ENCODE results near the gene MECP2. TPM values are rescaled to one million over a fixed set of nuclear protein-coding genes. Genes with fewer than 3 reads are reported as not detected.
A peak's percentile ranks its signal among the peaks of the same experiment; 100 is the strongest.

Gene MECP2
- total RNA-seq, 1 experiment from 2014 or later = 88.9 TPM

DNA sequence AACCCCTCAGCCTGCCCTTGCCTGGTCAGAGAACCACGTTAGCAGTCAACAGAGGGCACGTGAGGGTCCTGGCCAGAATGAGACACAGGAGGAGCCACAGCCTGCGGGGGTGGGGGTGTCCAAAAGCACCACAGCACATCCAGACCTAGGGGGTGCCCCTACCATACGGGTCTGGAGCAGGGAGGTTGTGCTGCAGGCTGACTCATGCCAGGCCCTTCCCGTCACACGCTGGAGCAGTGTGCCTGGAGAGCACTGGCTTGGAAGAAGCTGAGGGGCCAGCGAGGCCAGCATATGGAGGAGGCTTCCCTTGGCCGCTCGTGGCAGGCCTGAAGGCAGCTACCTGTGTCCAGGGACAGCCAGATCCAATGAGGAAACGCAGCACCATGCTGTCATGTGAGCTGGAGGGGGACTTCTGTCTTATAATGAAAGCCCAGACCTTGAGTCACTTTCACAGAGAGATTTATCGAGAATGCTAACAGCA, 76.3 kb downstream of the MECP2 start:
- Histone ChIP-seq H3K9me3 (ENCODE audit: control insufficient read depth, insufficient read depth, low read depth, low read length) (no peaks in the 10 kb centered on the region), H3K4me1 (ENCODE audit: control insufficient read depth, insufficient read depth, low read length) (peaks cover 46% of the 10 kb centered on the region), H3K27ac (ENCODE audit: low read length) (peak overlapping the region; percentile 94), H3K36me3 (ENCODE audit: control insufficient read depth, insufficient read depth, low read length) (no peaks in the 10 kb centered on the region), H3K4me3 (ENCODE audit: low read depth in 2 of 2, low read length in 2 of 2) (no peak overlapping the region), H3K27me3 (ENCODE audit: control insufficient read depth, insufficient read depth, low read length) (no peaks in the 10 kb centered on the region)
- DNase-seq (ENCODE audit: low read depth, low spot score) = no peak
- ChIA-PET POLR2A (interaction anchor here (0.5 kb wide), 1 partner anchor 96 kb away, joined by 3 read pairs; no protein-coding TSS in a partner anchor), CTCF (no interaction called here)
- no TSS peak for BruUV-seq (replicated peaks)
- in situ Hi-C loops (cut with HindIII; ENCODE audit: low pct_unique_long_range_greater_than_20kb, low sequenced_read_pairs) (no loop called here), intact Hi-C loops (cut with micrococcal nuclease; ENCODE audit: unreplicated experiment) (no loop called here)
- peak; percentile 33 for ATAC-seq
- TF ChIP-seq, protein P1, sequence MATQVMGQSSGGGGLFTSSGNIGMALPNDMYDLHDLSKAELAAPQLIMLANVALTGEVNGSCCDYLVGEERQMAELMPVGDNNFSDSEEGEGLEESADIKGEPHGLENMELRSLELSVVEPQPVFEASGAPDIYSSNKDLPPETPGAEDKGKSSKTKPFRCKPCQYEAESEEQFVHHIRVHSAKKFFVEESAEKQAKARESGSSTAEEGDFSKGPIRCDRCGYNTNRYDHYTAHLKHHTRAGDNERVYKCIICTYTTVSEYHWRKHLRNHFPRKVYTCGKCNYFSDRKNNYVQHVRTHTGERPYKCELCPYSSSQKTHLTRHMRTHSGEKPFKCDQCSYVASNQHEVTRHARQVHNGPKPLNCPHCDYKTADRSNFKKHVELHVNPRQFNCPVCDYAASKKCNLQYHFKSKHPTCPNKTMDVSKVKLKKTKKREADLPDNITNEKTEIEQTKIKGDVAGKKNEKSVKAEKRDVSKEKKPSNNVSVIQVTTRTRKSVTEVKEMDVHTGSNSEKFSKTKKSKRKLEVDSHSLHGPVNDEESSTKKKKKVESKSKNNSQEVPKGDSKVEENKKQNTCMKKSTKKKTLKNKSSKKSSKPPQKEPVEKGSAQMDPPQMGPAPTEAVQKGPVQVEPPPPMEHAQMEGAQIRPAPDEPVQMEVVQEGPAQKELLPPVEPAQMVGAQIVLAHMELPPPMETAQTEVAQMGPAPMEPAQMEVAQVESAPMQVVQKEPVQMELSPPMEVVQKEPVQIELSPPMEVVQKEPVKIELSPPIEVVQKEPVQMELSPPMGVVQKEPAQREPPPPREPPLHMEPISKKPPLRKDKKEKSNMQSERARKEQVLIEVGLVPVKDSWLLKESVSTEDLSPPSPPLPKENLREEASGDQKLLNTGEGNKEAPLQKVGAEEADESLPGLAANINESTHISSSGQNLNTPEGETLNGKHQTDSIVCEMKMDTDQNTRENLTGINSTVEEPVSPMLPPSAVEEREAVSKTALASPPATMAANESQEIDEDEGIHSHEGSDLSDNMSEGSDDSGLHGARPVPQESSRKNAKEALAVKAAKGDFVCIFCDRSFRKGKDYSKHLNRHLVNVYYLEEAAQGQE (IDR thresholded peaks at IDR 0.05; ENCODE audit: insufficient read depth in 1 of 2, low read depth in 2 of 2, low read length in 1 of 2) = no peak
- TF ChIP-seq TCF7L2 (IDR thresholded peaks at IDR 0.05; ENCODE audit: low read depth, low read length) = no peak
- TF ChIP-seq, protein P2, sequence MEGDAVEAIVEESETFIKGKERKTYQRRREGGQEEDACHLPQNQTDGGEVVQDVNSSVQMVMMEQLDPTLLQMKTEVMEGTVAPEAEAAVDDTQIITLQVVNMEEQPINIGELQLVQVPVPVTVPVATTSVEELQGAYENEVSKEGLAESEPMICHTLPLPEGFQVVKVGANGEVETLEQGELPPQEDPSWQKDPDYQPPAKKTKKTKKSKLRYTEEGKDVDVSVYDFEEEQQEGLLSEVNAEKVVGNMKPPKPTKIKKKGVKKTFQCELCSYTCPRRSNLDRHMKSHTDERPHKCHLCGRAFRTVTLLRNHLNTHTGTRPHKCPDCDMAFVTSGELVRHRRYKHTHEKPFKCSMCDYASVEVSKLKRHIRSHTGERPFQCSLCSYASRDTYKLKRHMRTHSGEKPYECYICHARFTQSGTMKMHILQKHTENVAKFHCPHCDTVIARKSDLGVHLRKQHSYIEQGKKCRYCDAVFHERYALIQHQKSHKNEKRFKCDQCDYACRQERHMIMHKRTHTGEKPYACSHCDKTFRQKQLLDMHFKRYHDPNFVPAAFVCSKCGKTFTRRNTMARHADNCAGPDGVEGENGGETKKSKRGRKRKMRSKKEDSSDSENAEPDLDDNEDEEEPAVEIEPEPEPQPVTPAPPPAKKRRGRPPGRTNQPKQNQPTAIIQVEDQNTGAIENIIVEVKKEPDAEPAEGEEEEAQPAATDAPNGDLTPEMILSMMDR (IDR thresholded peaks at IDR 0.05) = no peak
- no peak for TF ChIP-seq SIN3A (IDR thresholded peaks at IDR 0.05; ENCODE audit: borderline replicate concordance, insufficient read depth, low read depth, low read length)
- no peak for TF ChIP-seq POLR2AphosphoS5 (IDR thresholded peaks at IDR 0.05; ENCODE audit: low read depth, low read length)

DNA sequence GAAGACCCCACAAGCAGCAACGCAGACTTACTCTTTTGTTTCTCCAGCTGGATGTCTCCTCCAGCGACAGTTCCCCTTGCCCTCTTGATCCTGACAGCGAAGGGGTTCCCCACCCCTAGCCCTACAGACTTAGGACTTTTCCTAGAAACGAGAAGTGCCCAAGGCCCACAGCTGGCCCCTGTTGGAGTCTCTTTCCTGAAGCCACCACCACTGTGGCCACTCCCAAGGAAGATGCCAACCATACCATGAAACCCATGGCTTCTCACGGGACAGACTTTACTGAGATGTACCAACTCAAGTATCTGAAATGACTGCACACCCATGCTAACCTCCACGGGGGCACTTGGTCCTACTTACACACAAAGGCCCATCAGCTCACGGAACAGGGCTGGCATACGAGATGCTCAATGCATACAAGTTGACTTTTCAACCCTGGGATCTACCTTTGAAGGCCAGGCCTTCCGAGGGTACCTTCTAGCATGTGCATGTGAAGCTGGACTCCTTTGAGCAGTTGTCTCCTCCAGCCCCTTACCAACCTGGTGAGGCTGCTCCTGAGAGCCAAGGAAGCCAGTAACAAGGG, 76.9 kb downstream of the MECP2 start:
- H3K36me3 ChIP-seq (ENCODE audit: control insufficient read depth, insufficient read depth, low read length) = no peaks in the 10 kb centered on the region
- intact Hi-C loops (cut with micrococcal nuclease; ENCODE audit: unreplicated experiment) (no loop called here), in situ Hi-C loops (cut with HindIII; ENCODE audit: low pct_unique_long_range_greater_than_20kb, low sequenced_read_pairs) (no loop called here)
- CTCF ChIA-PET = interaction anchor here (0.7 to 1.0 kb wide), 2 partner anchors 8 to 859 kb away, joined by 3 to 4 read pairs; no protein-coding TSS in a partner anchor
- POLR2A ChIA-PET = no interaction called here
- peak overlapping the region; percentile 94 for H3K27ac ChIP-seq (ENCODE audit: low read length)
- peak overlapping the region; percentile 43 to 49 for H3K4me3 ChIP-seq (ENCODE audit: low read depth in 2 of 2, low read length in 2 of 2)
- ATAC-seq = peak; percentile 2
- BruUV-seq (replicated peaks) = TSS peak; percentile 72
- DNase-seq (ENCODE audit: low read depth, low spot score) = no peak
- no peaks in the 10 kb centered on the region for H3K9me3 ChIP-seq (ENCODE audit: control insufficient read depth, insufficient read depth, low read depth, low read length)
- TF ChIP-seq POLR2AphosphoS5 (IDR thresholded peaks at IDR 0.05; ENCODE audit: low read depth, low read length) (no peak), TCF7L2 (IDR thresholded peaks at IDR 0.05; ENCODE audit: low read depth, low read length) (no peak)
- no peaks in the 10 kb centered on the region for H3K27me3 ChIP-seq (ENCODE audit: control insufficient read depth, insufficient read depth, low read length)
- H3K4me1 ChIP-seq (ENCODE audit: control insufficient read depth, insufficient read depth, low read length) = peaks cover 46% of the 10 kb centered on the region
